ENCODE data around the gene ANKRD66.

Gene ANKRD66

DNA sequence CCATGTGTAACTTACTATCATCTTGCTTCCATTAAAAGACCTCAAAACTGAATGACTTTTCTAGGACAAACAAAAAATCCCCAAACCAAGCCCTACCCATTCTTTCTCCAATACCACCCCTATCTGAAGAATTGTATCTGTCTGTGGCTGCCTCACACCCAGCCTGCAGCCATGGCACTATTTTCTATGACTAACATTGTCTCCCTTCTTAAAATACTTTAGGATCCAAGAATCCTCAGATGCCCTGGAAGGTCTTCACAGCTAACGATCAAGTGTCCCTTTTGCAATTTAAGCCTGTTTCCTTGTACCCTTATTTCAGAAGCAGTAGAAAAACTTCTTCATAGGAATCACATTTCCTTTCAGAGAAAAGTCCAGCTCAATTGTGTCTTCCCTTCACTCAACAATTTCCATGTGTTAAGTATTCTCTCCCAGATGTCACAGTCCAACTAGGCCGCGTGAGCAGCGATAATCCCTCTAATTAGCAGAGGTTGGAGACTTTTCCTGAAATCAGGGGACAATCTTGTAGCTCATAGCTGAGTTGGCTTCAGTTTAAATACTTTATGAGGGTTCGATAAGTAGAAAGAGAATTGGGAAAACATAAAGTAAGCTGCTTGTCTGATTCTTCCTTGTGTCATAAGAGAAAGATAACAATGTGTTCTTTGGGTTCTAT lies 41.3 kb downstream of the ANKRD66 start:
- DNase-seq (ENCODE audit: low read depth, low spot score): no peak
- no peak overlapping the region for H3K27ac ChIP-seq

GRCh38 chr6:46788791-46789190 lies 42.1 kb downstream of the ANKRD66 start:
- no peak overlapping the region for H3K27ac ChIP-seq
- no peak for DNase-seq (ENCODE audit: low read depth, low spot score)

GRCh38 chr6:46789434-46790354 lies 43.0 kb downstream of the ANKRD66 start:
- no peak overlapping the region for H3K27ac ChIP-seq
- DNase-seq (ENCODE audit: low read depth, low spot score): no peak

DNA sequence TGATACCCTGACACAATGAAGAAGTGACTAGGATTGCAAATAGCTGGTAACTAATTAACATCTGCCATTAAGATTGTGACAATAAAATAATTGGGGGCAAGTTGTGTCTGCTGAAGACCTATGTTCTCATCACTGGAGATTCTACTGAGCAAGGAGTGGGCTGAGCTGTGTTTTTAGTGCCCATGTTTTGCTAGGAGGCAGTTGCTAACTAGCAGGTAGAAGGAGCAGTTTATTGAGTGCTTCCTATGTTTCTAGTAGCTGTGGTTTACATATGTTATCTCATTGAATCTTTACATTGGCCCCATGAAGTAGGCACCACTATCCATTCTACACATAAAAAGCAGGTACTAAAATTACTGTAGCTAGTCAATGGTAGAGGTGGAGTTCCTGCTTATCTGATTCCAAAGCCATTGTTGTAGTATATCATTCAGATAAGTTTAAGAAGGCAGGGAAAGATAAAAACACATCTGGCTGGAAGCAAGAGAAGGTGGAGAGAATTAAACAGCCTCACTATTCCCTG lies 43.7 kb downstream of the ANKRD66 start:
- no peak for DNase-seq (ENCODE audit: low read depth, low spot score)
- no peak overlapping the region for H3K27ac ChIP-seq

- H3K27ac ChIP-seq: no peak overlapping the region
- DNase-seq (ENCODE audit: low read depth, low spot score): no peak
Observed at GRCh38 chr6:46792635-46793034, 45.9 kb downstream of the ANKRD66 start.

DNA sequence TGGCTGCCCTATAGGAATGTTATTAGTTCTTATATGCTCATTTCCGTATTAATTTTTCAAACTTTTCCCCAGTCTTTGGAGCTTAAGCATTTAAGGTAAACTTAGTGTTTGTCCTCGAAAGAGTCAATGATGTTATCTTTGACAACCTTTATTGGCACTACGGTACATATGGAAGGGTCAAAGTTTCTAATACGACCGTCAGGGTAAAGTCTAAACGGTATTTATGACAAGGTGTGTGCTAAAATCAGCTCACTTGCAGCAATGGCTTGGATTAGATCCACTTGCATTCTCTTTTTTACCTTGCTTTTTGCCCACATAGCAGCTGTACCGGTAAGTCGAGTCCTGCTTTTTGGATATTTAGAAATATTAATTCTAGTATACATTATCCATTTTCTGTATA lies 46.4 kb downstream of the ANKRD66 start, which contains the start of gene MEP1A:
TSS of gene MEP1A (plus strand) at position 252 of the 400 bp plus-strand sequence. CDS start at position 262, 10 bp downstream.
- no peak for DNase-seq (ENCODE audit: low read depth, low spot score)
- no peak within 1 kb of the TSS for H3K27ac ChIP-seq

DNA sequence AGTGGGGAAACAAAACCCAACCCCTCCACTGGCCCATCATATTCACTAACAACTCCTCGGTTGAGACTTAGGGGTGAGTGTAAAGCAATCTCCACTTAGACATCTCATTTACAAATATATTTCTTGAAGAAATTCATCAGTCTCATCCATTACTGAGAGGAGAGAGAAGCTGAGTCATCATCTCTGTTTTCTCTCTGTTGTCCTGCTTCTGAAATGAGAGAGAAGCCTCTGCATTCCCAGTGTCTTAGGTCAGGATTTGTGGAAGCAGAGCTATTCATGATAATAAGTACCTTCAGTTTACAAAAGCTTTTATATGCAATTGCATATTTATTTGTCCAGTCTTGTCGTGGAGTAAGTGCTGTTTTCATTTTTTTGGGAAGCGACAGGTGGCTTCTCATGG lies 47.3 kb downstream of the ANKRD66 start:
- no peak for DNase-seq (ENCODE audit: low read depth, low spot score)
- H3K27ac ChIP-seq: no peak overlapping the region

DNA sequence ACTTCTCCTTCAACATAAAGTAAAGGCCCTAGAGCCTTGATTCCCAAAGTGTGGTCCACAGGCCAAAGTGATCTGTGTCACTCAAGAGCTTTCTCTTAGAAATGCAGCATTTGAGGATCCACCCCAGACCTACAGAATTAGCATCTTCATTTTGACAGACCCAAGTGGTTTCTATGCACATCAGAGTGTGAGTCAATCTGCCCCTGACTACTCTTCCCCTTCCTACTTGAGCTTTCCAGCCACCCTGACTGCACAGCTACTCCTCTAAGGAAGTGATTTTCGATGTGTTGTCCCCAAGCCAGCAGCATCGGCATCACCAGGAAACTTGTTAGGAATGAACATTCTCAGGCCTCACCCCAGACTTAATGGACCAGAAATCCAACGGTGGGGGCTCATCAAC lies 49.1 kb downstream of the ANKRD66 start:
- DNase-seq (ENCODE audit: low read depth, low spot score): no peak
- no peak overlapping the region for H3K27ac ChIP-seq

DNA sequence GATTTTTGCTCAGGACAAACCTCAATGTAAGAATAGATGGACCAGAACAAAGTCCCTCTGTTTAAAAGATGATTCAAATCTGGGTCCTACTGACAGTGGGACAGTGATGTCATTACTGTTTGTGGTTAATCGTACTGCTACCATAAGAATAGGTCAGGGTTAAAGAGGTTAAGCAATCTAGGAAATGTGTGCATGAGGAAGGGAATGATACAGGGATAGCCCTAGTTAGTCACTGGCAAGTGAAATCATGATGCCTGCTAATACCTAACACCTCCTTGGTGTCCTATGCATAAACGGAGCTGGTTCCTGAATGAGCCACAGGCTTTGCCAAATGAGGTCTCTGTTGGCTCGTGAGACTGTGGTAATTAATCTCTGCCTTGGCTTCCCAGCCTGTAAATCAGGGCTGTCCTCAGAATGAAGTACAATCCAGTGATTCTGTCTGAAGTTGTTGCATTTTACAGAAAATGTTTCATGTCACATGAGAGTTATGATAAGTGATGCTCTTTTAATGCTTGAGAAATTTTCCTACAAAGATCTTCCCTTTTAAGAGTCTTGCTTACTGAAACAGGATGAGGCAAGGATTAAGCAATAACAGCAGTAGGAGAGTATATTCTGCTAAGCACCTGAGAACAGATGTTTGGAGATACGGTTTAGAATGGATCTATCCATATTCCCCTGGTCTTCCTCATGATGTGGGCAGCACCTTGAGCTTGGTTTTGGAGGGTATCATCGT lies 50.3 kb downstream of the ANKRD66 start:
- peak; percentile 54 for DNase-seq (ENCODE audit: low read depth, low spot score)
- H3K27ac ChIP-seq: peak overlapping the region; percentile 42

- H3K27ac ChIP-seq: no peak overlapping the region
- no peak for DNase-seq (ENCODE audit: low read depth, low spot score)
Observed at GRCh38 chr6:46799657-46800056, 52.9 kb downstream of the ANKRD66 start.

DNA sequence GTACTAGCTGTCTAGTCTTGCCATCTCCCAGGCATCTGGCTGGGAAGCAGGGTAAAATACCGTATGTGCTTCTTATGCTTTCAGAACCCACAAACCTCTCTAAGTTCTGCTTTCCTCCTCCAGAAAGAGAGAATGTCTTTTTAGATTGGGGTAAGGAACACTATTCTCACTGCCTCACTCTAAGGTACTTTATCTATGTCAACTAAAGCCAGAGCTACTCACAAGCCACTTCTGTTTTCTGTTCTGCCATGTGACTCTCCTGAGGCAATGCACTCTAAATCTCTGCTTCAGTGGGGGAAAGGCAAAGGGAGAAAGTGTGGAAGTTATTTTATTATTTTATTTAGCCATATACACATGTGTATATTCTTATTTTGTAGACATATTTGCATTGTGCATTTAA lies 62.1 kb downstream of the ANKRD66 start:
- no peak overlapping the region for H3K27ac ChIP-seq
- DNase-seq (ENCODE audit: low read depth, low spot score): no peak
